ENCODE data around the gene C2orf68.
A peak's percentile ranks its signal among the peaks of the same experiment; 100 is the strongest.
"Not testable (repeated sequence)": the region's sequence is repeated elsewhere in the genome, so short reads cannot be mapped to it uniquely, and the experiment has no call there.

Gene C2orf68

DNA sequence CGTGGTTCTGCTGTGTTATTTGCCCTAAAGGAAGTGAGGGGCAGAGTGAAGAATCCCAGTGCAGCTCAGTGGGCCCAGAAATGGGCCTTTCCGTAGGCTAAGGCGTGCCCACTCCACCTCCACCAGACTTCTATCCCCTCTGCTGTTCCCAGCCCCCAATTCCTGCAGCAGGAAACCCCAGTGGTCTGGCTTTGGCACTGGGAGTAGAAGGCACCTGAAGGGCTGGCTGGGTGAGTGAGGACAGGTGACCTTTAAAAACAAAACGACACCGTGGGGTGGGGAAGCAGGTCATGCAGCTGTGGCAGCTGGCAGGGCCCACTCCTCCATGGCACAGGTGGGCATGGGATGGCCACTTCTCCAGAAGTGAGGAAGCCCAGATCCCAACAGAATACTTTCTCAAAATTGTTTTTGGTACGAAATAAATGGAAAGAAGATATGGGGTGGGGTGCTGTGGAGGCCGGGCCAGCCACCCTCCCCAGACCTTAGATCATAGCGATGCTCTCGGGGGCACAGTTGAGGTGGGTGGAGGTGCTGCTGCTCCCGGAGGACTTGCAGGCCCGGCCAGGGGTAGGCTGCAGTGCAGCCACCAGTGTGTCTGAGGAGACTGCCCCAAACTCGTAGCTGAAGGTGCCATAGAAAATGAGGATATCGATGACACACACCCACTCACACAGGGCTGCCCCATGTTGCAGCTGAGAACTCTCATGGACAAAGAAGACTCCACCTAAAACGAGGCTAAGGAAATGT is 13.1 kb downstream of the C2orf68 start:
- DNase-seq = no peak

GRCh38 chr2:85597241-85597640 is 14.6 kb downstream of the C2orf68 start:
- DNase-seq = no peak

GRCh38 chr2:85596486-85597143 is 15.3 kb downstream of the C2orf68 start:
- no peak for DNase-seq

- no peak for DNase-seq
Measured at GRCh38 chr2:85596026-85596333, 15.9 kb downstream of the C2orf68 start.

DNA sequence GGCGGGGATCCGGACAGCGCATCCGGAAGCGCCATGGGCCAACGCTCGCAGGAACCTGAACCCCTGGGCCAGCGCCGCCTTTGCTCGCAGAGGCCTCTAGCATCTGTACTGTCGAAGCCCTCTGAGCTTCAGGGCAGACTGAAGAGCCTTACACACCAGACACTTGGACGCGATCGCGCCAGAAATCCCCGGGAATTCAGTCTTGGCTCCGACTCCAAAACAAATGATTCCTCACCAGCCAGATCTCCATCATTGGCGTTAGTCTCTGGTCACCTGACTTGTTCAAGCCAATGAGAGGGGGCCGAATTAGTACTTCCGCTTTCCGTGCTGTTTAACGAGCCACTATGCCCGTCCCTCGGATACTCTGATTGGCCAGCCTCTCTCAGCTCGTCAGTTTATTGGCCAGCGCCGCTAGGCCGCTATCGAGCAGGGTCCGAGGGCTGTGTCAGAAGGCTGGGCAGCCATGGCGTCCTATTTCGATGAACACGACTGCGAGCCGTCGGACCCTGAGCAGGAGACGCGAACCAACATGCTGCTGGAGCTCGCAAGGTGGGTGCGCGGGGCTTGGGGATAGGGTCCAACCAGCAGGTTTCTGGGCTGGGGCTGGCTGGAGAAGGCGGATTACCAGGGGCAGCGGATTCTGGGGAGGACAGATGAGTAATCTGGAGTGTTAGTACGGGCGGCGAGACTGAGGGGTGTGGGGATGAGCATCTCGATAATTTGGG is 16.4 kb downstream of the C2orf68 start, which contains the start of gene RNF181:
Gene RNF181 (plus strand): TSS at position 445 of the 725 bp plus-strand sequence. CDS start 19 bp downstream, at position 464.
- DNase-seq = peak; percentile 93 to 98

- DNase-seq = no peak
Measured at GRCh38 chr2:85594715-85595300, 17.1 kb downstream of the C2orf68 start.

DNA sequence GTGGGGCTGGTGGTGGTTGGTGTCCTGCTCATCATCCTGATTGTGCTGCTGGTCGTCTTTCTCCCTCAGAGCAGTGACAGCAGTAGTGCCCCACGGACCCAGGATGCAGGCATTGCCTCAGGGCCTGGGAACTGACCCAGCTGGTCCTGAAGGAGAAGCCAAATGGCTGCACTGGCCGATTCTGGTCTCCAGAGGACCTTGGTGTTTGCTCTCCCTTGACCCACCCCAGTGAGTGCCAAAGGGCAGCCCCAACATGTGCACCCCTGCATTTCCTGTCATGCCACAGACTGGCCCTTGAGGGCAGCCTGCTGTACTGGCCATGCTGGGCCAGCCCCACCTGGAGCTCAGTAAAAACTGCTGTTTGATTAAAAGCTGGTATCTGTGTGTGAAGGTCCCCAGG is 18.8 kb downstream of the C2orf68 start:
- DNase-seq = no peak

DNA sequence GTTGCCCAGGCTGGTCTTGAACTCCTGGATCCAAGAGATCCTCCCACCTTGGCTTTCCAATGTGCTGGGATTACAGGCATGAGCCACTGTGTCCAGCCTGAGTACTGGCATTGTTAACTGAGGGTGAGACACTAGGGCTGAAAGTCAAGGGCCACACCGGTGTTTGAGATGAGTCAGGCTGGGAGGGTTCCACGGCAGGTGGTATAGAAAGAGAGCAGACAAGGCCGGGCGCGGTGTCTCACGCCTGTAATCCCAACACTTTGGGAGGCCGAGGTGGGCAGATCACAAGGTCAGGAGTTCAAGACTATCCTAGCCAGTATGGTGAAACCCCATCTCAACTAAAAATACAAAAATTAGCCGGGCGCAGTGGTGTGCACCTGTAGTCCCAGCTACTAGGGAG is 19.6 kb downstream of the C2orf68 start:
- DNase-seq = not testable (repeated sequence)

GRCh38 chr2:85591563-85591962 is 20.3 kb downstream of the C2orf68 start:
- no peak for DNase-seq

DNA sequence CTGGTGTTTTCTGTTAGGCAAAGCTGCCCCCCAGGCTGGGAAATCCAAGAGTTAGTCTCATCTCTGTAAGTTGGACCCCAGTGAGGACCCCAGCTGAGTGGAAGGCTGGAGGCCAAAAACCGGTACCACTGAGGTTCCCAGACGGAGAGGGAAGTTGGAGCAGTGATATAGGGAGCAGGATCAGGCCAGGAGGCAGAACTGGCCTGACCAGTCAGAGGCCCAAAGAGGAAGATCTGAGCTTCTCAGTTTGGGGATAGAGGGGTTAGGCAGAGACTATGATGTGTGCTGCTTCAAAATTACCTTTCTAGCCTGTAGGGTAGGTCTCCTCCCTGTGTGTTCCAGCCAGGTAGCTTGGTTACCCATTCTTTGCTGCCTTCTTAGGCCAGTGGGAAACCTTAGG is 20.9 kb downstream of the C2orf68 start:
- no peak for DNase-seq

DNA sequence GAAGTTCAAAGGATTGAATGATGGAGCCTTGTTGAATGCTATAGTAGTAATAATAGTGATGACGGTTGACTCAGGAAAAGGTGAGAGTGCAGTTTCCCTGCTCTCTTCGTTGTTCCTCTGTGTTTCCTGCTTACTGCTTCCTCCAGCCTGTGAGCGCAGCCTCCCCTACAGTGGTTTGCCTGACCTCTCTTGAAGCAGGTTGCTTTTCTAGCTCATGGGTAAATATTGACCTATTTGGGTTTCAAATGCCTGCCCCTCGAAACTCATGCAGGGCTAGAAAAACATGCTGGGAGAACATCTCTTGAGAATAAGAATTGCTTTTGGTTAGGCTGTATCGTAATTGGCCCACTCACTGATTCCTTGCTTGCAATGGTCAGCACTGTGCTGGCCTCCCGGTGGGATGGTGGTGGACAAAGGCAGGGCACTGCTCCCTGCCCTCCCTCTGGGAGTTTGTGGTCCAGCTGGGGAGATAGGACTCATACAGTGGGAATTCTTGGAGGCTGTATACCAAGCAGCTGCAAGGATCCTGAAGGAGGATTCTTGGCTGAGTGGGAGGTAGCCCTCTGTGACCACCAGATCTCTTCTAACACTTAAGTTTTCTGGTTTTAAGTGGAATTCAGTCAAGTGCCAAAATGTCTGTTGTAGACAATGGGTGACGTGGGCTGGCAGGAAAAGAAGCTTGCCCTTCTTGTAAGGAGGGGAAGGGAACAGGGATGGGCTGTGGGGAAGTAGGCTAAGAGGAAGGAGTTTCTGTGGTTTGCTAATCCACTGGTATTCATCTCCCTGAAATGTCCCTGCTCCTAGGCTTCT is 21.7 kb downstream of the C2orf68 start:
- DNase-seq = no peak

DNA sequence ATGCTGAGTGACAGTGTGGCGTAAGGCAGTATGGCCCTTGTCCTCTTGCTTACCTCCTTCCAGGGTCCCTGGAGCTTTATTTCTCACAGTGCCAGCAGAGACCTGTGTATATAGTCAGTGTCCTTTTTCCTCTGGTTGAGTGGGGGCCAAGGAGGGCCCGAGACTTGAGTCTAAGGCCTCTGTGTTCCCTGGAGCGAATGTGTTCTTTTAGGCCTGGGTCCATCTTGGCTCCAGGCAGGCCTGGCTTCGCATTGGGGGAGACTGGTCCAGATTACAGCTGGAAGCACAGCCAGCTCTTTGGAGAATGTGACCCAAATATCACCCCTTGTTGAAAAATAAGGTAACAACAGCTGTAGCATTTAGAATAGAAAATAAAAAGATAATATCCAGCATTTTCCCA is 22.7 kb downstream of the C2orf68 start:
- DNase-seq = no peak

DNA sequence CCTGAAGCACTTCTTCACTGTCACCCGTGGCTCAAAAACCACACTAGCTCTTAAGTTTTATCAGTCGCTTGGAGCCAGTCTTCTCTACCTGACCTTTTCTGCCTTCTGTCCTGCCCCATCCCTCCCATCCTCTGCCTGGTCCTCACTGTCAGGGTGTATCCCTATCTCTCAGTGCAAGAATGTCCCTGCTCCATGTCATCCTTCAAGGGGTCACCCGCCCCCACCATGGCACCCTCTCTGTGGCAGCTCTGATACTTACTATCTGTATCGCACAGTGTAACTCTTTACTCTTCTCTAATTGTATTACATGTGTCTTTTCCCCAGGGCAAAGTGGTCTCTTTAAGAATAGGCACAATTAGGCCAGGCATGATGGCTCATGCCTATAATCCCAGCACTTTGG is 23.2 kb downstream of the C2orf68 start:
- DNase-seq = no peak

- no peak for DNase-seq
Measured at GRCh38 chr2:85588236-85588635, 23.6 kb downstream of the C2orf68 start.

DNA sequence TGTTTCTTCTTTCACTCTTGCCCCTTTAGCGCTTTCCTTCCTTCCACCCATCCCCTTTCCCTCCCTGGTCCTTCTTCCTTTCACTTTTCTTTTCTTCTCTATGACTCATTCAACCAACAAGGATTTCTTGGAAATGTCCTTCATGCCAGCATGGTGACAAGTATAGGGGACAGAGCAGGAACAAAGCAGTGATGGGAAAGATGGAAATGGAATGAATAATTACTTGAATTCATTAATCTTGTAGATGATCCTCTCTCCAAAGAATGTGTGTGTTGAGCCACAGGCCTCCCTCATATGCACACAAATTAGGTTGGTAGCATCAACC is 26.1 kb downstream of the C2orf68 start:
- DNase-seq = no peak

GRCh38 chr2:85584857-85585780 is 26.7 kb downstream of the C2orf68 start:
- no peak for DNase-seq

- DNase-seq = no peak
Measured at GRCh38 chr2:85584354-85584856, 27.5 kb downstream of the C2orf68 start, which contains the start of gene VAMP5. VAMP5 (plus strand) TSS chr2:85584431; CDS start chr2:85584491, 60 bp downstream.

DNA sequence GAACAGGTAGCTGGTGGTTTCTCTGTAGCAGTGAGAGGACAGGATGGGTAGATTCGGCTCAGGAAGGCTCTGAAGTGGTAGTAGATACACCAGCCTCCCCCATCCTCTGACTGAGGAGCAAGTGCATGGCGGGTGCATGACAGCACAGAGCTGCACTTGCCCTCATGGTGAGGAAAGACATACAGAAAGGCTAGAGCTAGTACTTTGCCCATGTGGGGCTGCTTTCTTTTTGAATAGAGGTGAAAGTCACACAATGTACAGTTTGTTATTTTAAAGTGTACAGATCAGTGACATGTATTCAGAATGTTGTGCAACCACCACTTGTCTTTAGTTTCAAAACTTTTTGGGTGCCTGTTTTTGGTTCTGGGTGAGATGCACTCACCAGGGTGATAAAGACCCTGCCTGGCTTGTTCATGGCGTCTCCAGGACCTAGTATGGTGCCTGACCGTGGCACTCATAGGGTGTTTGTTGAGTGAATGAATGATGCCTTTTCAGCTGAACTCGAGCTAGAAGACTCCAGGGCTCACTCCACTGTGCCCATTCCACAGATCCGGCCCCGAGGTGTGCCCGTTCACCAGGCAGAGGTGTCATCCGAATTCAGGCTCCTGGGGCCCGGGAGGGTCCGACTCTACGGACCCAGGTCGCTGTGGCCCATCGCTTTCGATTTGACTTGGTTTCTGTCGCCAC is 28.1 kb downstream of the C2orf68 start:
- no peak for DNase-seq

GRCh38 chr2:85582492-85582891 is 29.4 kb downstream of the C2orf68 start:
- no peak for DNase-seq

- no peak for DNase-seq
Measured at GRCh38 chr2:85580206-85580605, 31.7 kb downstream of the C2orf68 start.
